NCI-H2227 (cell line): Measurements from ENCODE around the gene GALNT1.
A peak's percentile ranks its signal among the peaks of the same experiment; 100 is the strongest.
"Not testable (repeated sequence)": the region's sequence is repeated elsewhere in the genome, so short reads cannot be mapped to it uniquely, and the experiment has no call there.

ENCODE experiments used
- DNase-seq: peaks from one replicate; lab custom pipeline; 2025; ENCODE audit not compliant: unreplicated experiment; lab: John Stamatoyannopoulos, UW

GALNT1 gene

GRCh38 chr18:35581546-35581897 is at the start of gene GALNT1:
TSS of gene GALNT1 (plus strand) at chr18:35581740. CDS start at chr18:35654663, 72,923 bp downstream.
- peak; percentile 38 for DNase-seq

GRCh38 chr18:35533916-35534405 is 47.6 kb upstream of the GALNT1 start:
- DNase-seq, result no peak

- DNase-seq, result no peak
Observed at GRCh38 chr18:35535297-35535696, 46.2 kb upstream of the GALNT1 start.

- no peak for DNase-seq
Observed at GRCh38 chr18:35542356-35542755, 39.2 kb upstream of the GALNT1 start.

- DNase-seq, result no peak
Observed at GRCh38 chr18:35547008-35547605, 34.4 kb upstream of the GALNT1 start.

- DNase-seq, result no peak
Observed at GRCh38 chr18:35549564-35549963, 32.0 kb upstream of the GALNT1 start.

- DNase-seq, result no peak
Observed at GRCh38 chr18:35553300-35553699, 28.2 kb upstream of the GALNT1 start.

GRCh38 chr18:35555538-35555937 is 26.0 kb upstream of the GALNT1 start:
- not testable (repeated sequence) for DNase-seq

- no peak for DNase-seq
Observed at GRCh38 chr18:35559867-35560266, 21.7 kb upstream of the GALNT1 start.

GRCh38 chr18:35564795-35565453 is 16.6 kb upstream of the GALNT1 start:
- DNase-seq, result no peak

- DNase-seq, result no peak
Observed at GRCh38 chr18:35566019-35566418, 15.5 kb upstream of the GALNT1 start.

GRCh38 chr18:35570182-35570581 is 11.4 kb upstream of the GALNT1 start:
- no peak for DNase-seq

- DNase-seq, result no peak
Observed at GRCh38 chr18:35571138-35571537, 10.4 kb upstream of the GALNT1 start.

- DNase-seq, result no peak
Observed at GRCh38 chr18:35572644-35573043, 8.9 kb upstream of the GALNT1 start.

GRCh38 chr18:35573531-35573930 is 8.0 kb upstream of the GALNT1 start:
- no peak for DNase-seq

- DNase-seq, result not testable (repeated sequence)
Observed at GRCh38 chr18:35576240-35576845, 5.2 kb upstream of the GALNT1 start.

- no peak for DNase-seq
Observed at GRCh38 chr18:35577045-35577848, 4.3 kb upstream of the GALNT1 start.

- no peak for DNase-seq
Observed at GRCh38 chr18:35578481-35578880, 3.1 kb upstream of the GALNT1 start.

GRCh38 chr18:35578936-35579335 is 2.6 kb upstream of the GALNT1 start:
- DNase-seq, result no peak

GRCh38 chr18:35580701-35581539 is 620 bp upstream of the GALNT1 start:
- DNase-seq, result peak; percentile 78
